ENCODE measurements around the gene WTAP.
A peak's percentile ranks its signal among the peaks of the same experiment; 100 is the strongest.

The WTAP gene

GRCh38 chr6:159726918-159727716 lies at the start of gene WTAP:
Gene WTAP, plus strand, starts transcription at chr6:159727506. Its CDS starts 8,760 bp downstream, at chr6:159736266.
- H3K36me3 ChIP-seq (ENCODE audit: control insufficient read depth in 2 of 2, insufficient read depth in 2 of 2, low read length in 2 of 2): no peaks in the 10 kb centered on the region
- H3K9me3 ChIP-seq (ENCODE audit: control insufficient read depth in 2 of 2, low read length in 2 of 2): no peaks in the 10 kb centered on the region
- H3K4me3 ChIP-seq (ENCODE audit: low read length in 2 of 2): peak within 1 kb of the TSS; percentile 86 to 91
- peak within 1 kb of the TSS; percentile 94 to 97 for H3K9ac ChIP-seq (ENCODE audit: low read length in 2 of 2)
- H3K27me3 ChIP-seq (ENCODE audit: control insufficient read depth in 1 of 2, insufficient read depth in 2 of 2, low read length in 2 of 2): no peaks in the 10 kb centered on the region
- H3K4me1 ChIP-seq (ENCODE audit: control insufficient read depth, insufficient read depth, low read length): no peaks in the 10 kb centered on the region
- H3K27ac ChIP-seq (ENCODE audit: low read length): peak within 1 kb of the TSS; percentile 96

- Histone ChIP-seq H3K27ac (ENCODE audit: low read length) (peak overlapping the region; percentile 31), H3K4me1 (ENCODE audit: control insufficient read depth, insufficient read depth, low read length) (peaks cover 3% of the 10 kb centered on the region), H3K4me3 (ENCODE audit: low read length in 2 of 2) (no peak overlapping the region), H3K9ac (ENCODE audit: low read length in 2 of 2) (peak overlapping the region in 1 of 2 donors; percentile 29), H3K36me3 (ENCODE audit: control insufficient read depth in 2 of 2, insufficient read depth in 2 of 2, low read length in 2 of 2) (peaks cover 8 to 23% of the 10 kb centered on the region in 2 donors), H3K27me3 (ENCODE audit: control insufficient read depth in 1 of 2, insufficient read depth in 2 of 2, low read length in 2 of 2) (no peaks in the 10 kb centered on the region), H3K9me3 (ENCODE audit: control insufficient read depth in 2 of 2, low read length in 2 of 2) (no peaks in the 10 kb centered on the region)
Measured at GRCh38 chr6:159677506-159678165, 49.7 kb upstream of the WTAP start.

- peaks cover 3% of the 10 kb centered on the region for H3K4me1 ChIP-seq (ENCODE audit: control insufficient read depth, insufficient read depth, low read length)
- H3K9me3 ChIP-seq (ENCODE audit: control insufficient read depth in 2 of 2, low read length in 2 of 2): no peaks in the 10 kb centered on the region
- no peak overlapping the region for H3K27ac ChIP-seq (ENCODE audit: low read length)
- peaks cover 15 to 23% of the 10 kb centered on the region in 2 donors for H3K36me3 ChIP-seq (ENCODE audit: control insufficient read depth in 2 of 2, insufficient read depth in 2 of 2, low read length in 2 of 2)
- H3K27me3 ChIP-seq (ENCODE audit: control insufficient read depth in 1 of 2, insufficient read depth in 2 of 2, low read length in 2 of 2): no peaks in the 10 kb centered on the region
- no peak overlapping the region for H3K9ac ChIP-seq (ENCODE audit: low read length in 2 of 2)
- no peak overlapping the region for H3K4me3 ChIP-seq (ENCODE audit: low read length in 2 of 2)
Measured at GRCh38 chr6:159678574-159678973, 48.7 kb upstream of the WTAP start.

GRCh38 chr6:159679091-159680077 lies 47.9 kb upstream of the WTAP start:
- Histone ChIP-seq H3K27ac (ENCODE audit: low read length) (no peak overlapping the region), H3K36me3 (ENCODE audit: control insufficient read depth in 2 of 2, insufficient read depth in 2 of 2, low read length in 2 of 2) (peaks cover 20 to 23% of the 10 kb centered on the region in 2 donors), H3K9me3 (ENCODE audit: control insufficient read depth in 2 of 2, low read length in 2 of 2) (no peaks in the 10 kb centered on the region), H3K4me1 (ENCODE audit: control insufficient read depth, insufficient read depth, low read length) (peaks cover 3% of the 10 kb centered on the region), H3K27me3 (ENCODE audit: control insufficient read depth in 1 of 2, insufficient read depth in 2 of 2, low read length in 2 of 2) (no peaks in the 10 kb centered on the region), H3K4me3 (ENCODE audit: low read length in 2 of 2) (no peak overlapping the region), H3K9ac (ENCODE audit: low read length in 2 of 2) (no peak overlapping the region)

- no peak overlapping the region for H3K9ac ChIP-seq (ENCODE audit: low read length in 2 of 2)
- peaks cover 3% of the 10 kb centered on the region for H3K4me1 ChIP-seq (ENCODE audit: control insufficient read depth, insufficient read depth, low read length)
- no peaks in the 10 kb centered on the region for H3K27me3 ChIP-seq (ENCODE audit: control insufficient read depth in 1 of 2, insufficient read depth in 2 of 2, low read length in 2 of 2)
- peaks cover 24 to 26% of the 10 kb centered on the region in 2 donors for H3K36me3 ChIP-seq (ENCODE audit: control insufficient read depth in 2 of 2, insufficient read depth in 2 of 2, low read length in 2 of 2)
- no peak overlapping the region for H3K4me3 ChIP-seq (ENCODE audit: low read length in 2 of 2)
- no peaks in the 10 kb centered on the region for H3K9me3 ChIP-seq (ENCODE audit: control insufficient read depth in 2 of 2, low read length in 2 of 2)
- H3K27ac ChIP-seq (ENCODE audit: low read length): no peak overlapping the region
Measured at GRCh38 chr6:159680104-159680503, 47.2 kb upstream of the WTAP start.

- Histone ChIP-seq H3K27ac (ENCODE audit: low read length) (no peak overlapping the region), H3K4me3 (ENCODE audit: low read length in 2 of 2) (no peak overlapping the region), H3K27me3 (ENCODE audit: control insufficient read depth in 1 of 2, insufficient read depth in 2 of 2, low read length in 2 of 2) (no peaks in the 10 kb centered on the region), H3K4me1 (ENCODE audit: control insufficient read depth, insufficient read depth, low read length) (peaks cover 3% of the 10 kb centered on the region), H3K9me3 (ENCODE audit: control insufficient read depth in 2 of 2, low read length in 2 of 2) (no peaks in the 10 kb centered on the region), H3K9ac (ENCODE audit: low read length in 2 of 2) (no peak overlapping the region), H3K36me3 (ENCODE audit: control insufficient read depth in 2 of 2, insufficient read depth in 2 of 2, low read length in 2 of 2) (peaks cover 24 to 32% of the 10 kb centered on the region in 2 donors)
Measured at GRCh38 chr6:159681191-159681880, 46.0 kb upstream of the WTAP start.

GRCh38 chr6:159682295-159682694 lies 45.0 kb upstream of the WTAP start:
- Histone ChIP-seq H3K9me3 (ENCODE audit: control insufficient read depth in 2 of 2, low read length in 2 of 2) (no peaks in the 10 kb centered on the region), H3K4me3 (ENCODE audit: low read length in 2 of 2) (no peak overlapping the region), H3K9ac (ENCODE audit: low read length in 2 of 2) (no peak overlapping the region), H3K27me3 (ENCODE audit: control insufficient read depth in 1 of 2, insufficient read depth in 2 of 2, low read length in 2 of 2) (no peaks in the 10 kb centered on the region), H3K36me3 (ENCODE audit: control insufficient read depth in 2 of 2, insufficient read depth in 2 of 2, low read length in 2 of 2) (peaks cover 24 to 38% of the 10 kb centered on the region in 2 donors), H3K4me1 (ENCODE audit: control insufficient read depth, insufficient read depth, low read length) (peaks cover under 1% of the 10 kb centered on the region), H3K27ac (ENCODE audit: low read length) (no peak overlapping the region)

GRCh38 chr6:159682810-159683209 lies 44.5 kb upstream of the WTAP start:
- H3K9ac ChIP-seq (ENCODE audit: low read length in 2 of 2): no peak overlapping the region
- H3K9me3 ChIP-seq (ENCODE audit: control insufficient read depth in 2 of 2, low read length in 2 of 2): no peaks in the 10 kb centered on the region
- no peaks in the 10 kb centered on the region for H3K4me1 ChIP-seq (ENCODE audit: control insufficient read depth, insufficient read depth, low read length)
- H3K4me3 ChIP-seq (ENCODE audit: low read length in 2 of 2): no peak overlapping the region
- H3K36me3 ChIP-seq (ENCODE audit: control insufficient read depth in 2 of 2, insufficient read depth in 2 of 2, low read length in 2 of 2): peaks cover 23 to 41% of the 10 kb centered on the region in 2 donors
- H3K27ac ChIP-seq (ENCODE audit: low read length): no peak overlapping the region
- H3K27me3 ChIP-seq (ENCODE audit: control insufficient read depth in 1 of 2, insufficient read depth in 2 of 2, low read length in 2 of 2): no peaks in the 10 kb centered on the region

GRCh38 chr6:159684013-159684304 lies 43.3 kb upstream of the WTAP start:
- no peak overlapping the region for H3K9ac ChIP-seq (ENCODE audit: low read length in 2 of 2)
- no peaks in the 10 kb centered on the region for H3K27me3 ChIP-seq (ENCODE audit: control insufficient read depth in 1 of 2, insufficient read depth in 2 of 2, low read length in 2 of 2)
- H3K4me1 ChIP-seq (ENCODE audit: control insufficient read depth, insufficient read depth, low read length): peaks cover 2% of the 10 kb centered on the region
- H3K9me3 ChIP-seq (ENCODE audit: control insufficient read depth in 2 of 2, low read length in 2 of 2): no peaks in the 10 kb centered on the region
- H3K36me3 ChIP-seq (ENCODE audit: control insufficient read depth in 2 of 2, insufficient read depth in 2 of 2, low read length in 2 of 2): peaks cover 24 to 38% of the 10 kb centered on the region in 2 donors
- H3K4me3 ChIP-seq (ENCODE audit: low read length in 2 of 2): no peak overlapping the region
- no peak overlapping the region for H3K27ac ChIP-seq (ENCODE audit: low read length)

GRCh38 chr6:159686040-159686439 lies 41.3 kb upstream of the WTAP start:
- no peak overlapping the region for H3K4me3 ChIP-seq (ENCODE audit: low read length in 2 of 2)
- H3K9ac ChIP-seq (ENCODE audit: low read length in 2 of 2): no peak overlapping the region
- peaks cover 25 to 29% of the 10 kb centered on the region in 2 donors for H3K36me3 ChIP-seq (ENCODE audit: control insufficient read depth in 2 of 2, insufficient read depth in 2 of 2, low read length in 2 of 2)
- no peaks in the 10 kb centered on the region for H3K27me3 ChIP-seq (ENCODE audit: control insufficient read depth in 1 of 2, insufficient read depth in 2 of 2, low read length in 2 of 2)
- H3K9me3 ChIP-seq (ENCODE audit: control insufficient read depth in 2 of 2, low read length in 2 of 2): no peaks in the 10 kb centered on the region
- peaks cover 7% of the 10 kb centered on the region for H3K4me1 ChIP-seq (ENCODE audit: control insufficient read depth, insufficient read depth, low read length)
- no peak overlapping the region for H3K27ac ChIP-seq (ENCODE audit: low read length)

Measured in stomach smooth muscle (tissue), 2 donors.